HG03280 (cell line): ENCODE data around the gene GOLGA6L2.

Experiments used
- ATAC-seq: cut with Tn5 transposase; IDR thresholded peaks from one replicate; pipeline ENCODE4 v1.9.1; 2021; ENCODE audit warnings: mild to moderate bottlenecking, moderate library complexity; ENCODE audit not compliant: unreplicated experiment

GOLGA6L2 gene

GRCh38 chr15:23395030-23395692, 51.9 kb downstream of the GOLGA6L2 start:
- ATAC-seq = no peak
